Endothelial cell of umbilical vein (primary cell): ENCODE data around the gene MRAS. TPM values are rescaled to one million over a fixed set of nuclear protein-coding genes. Genes with fewer than 3 reads are reported as not detected.

Experiments used
- BruUV-seq: library from RNA; stranded (reverse); fragments of 400-500 nt; replicated peaks from 2 replicates; lab custom pipeline; 2021; lab: Mats Ljungman, UMichigan
- CTCF ChIA-PET: fragments of 300-600, 350-600 bp; sonication (Branson Sonifier 250); formaldehyde crosslinking; loops from one replicate; lab custom pipeline; 2021; ENCODE audit warnings: antibody characterized with exemption, inconsistent platforms; lab: Charles Lee
- POLR2A ChIA-PET: fragments of 300-600, 350-600 bp; sonication (Branson Sonifier 250); formaldehyde crosslinking; loops from one replicate; lab custom pipeline; 2021; ENCODE audit warnings: antibody characterized with exemption, inconsistent platforms; lab: Charles Lee
- DNase-seq: peaks from one replicate; pipeline ENCODE4 v3.0.0-alpha.2; 2011; ENCODE audit warnings: low read depth, low spot score
- FAIRE-seq: peaks from 2 replicates; lab custom pipeline; 2011; peaks lifted over from hg19 to GRCh38; lab: Jason Lieb, UNC
- H2AFZ ChIP-seq: 2 replicates; pipeline ENCODE4 v1.6.0; 2012; ENCODE audit warnings: low read depth, low read length, control low read depth, inconsistent platforms
- H3K27ac ChIP-seq: 2 replicates; pipeline ENCODE4 v1.5.1; 2011; ENCODE audit warnings: low read depth, mild to moderate bottlenecking, control low read depth, low read length, moderate library complexity; ENCODE audit not compliant: insufficient read depth
- H3K27me3 ChIP-seq, 2 experiments: 2 replicates each; pipeline versions ENCODE4 v1.6.0 to v1.6.1; 2011; ENCODE audit warnings: low read length in 2 of 2, mixed read lengths in 1 of 2; ENCODE audit not compliant: control insufficient read depth in 2 of 2, insufficient read depth in 2 of 2
- H3K36me3 ChIP-seq, 2 experiments: 2 replicates in 1 of 2; 3 replicates in 1 of 2; pipeline ENCODE4 v1.5.1; 2011; ENCODE audit warnings: low read length in 2 of 2, mild to moderate bottlenecking in 1 of 2, moderate library complexity in 1 of 2; ENCODE audit not compliant: control insufficient read depth in 2 of 2, insufficient read depth in 2 of 2; ENCODE audit errors: extremely low read depth in 1 of 2
- H3K4me1 ChIP-seq: 3 replicates; pipeline ENCODE4 v1.5.1; 2011; ENCODE audit warnings: mild to moderate bottlenecking, low read length; ENCODE audit not compliant: control insufficient read depth, insufficient read depth; ENCODE audit errors: extremely low read depth
- H3K4me2 ChIP-seq: 2 replicates; pipeline ENCODE4 v1.6.1; 2011; ENCODE audit warnings: low read length, control low read depth, mixed read lengths; ENCODE audit not compliant: insufficient read depth
- H3K4me3 ChIP-seq, 3 experiments: fragments of 200-600 bp in 1 of 3; sonication (generic), shearing (Covaris generic) in 1 of 3; replicated peaks in 1 of 3; 2 replicates each; pipeline ENCODE4 v1.5.1; 2011 to 2016; ENCODE audit warnings: control low read depth in 3 of 3, low read length in 3 of 3, mild to moderate bottlenecking in 2 of 3, inconsistent platforms in 1 of 3, low read depth in 1 of 3, moderate library complexity in 1 of 3; ENCODE audit not compliant: insufficient read depth in 1 of 3
- H3K79me2 ChIP-seq: 2 replicates; pipeline ENCODE4 v1.6.0; 2012; ENCODE audit warnings: low read length, inconsistent platforms; ENCODE audit not compliant: control insufficient read depth, insufficient read depth
- H3K9ac ChIP-seq: replicated peaks from 2 replicates; pipeline ENCODE3; 2011; ENCODE audit warnings: low read length, control low read depth; ENCODE audit not compliant: insufficient read depth; ENCODE audit errors: extremely low read depth
- H3K9me1 ChIP-seq: replicated peaks from 3 replicates; pipeline ENCODE4 v1.6.0; 2011; ENCODE audit warnings: mild to moderate bottlenecking, low read length; ENCODE audit not compliant: control insufficient read depth, insufficient read depth; ENCODE audit errors: extremely low read depth
- H3K9me3 ChIP-seq: replicated peaks from 2 replicates; pipeline ENCODE4 v1.5.1; 2012; ENCODE audit warnings: low read length, inconsistent platforms; ENCODE audit not compliant: control insufficient read depth, insufficient read depth
- H4K20me1 ChIP-seq: replicated peaks from 2 replicates; pipeline ENCODE3; 2011; ENCODE audit warnings: mild to moderate bottlenecking, low read length; ENCODE audit not compliant: control insufficient read depth, insufficient read depth; ENCODE audit errors: extremely low read depth
- CTCF ChIP-seq, 2 donors: IDR thresholded peaks; 1 replicate in 1 of 2; 2 replicates in 1 of 2; pipeline ENCODE4 v1.5.1; 2011; ENCODE audit warnings: low read length in 2 of 2, mild to moderate bottlenecking in 2 of 2, moderate library complexity in 2 of 2, control low read depth in 1 of 2, inconsistent platforms in 1 of 2, low read depth in 1 of 2; ENCODE audit not compliant: insufficient read depth in 1 of 2; ENCODE audit errors: extremely low read depth in 1 of 2
- EZH2 ChIP-seq: IDR thresholded peaks from 2 replicates; pipeline ENCODE4 v1.6.1; 2012; ENCODE audit warnings: borderline replicate concordance, low read depth, mild to moderate bottlenecking, moderate library complexity, low read length, inconsistent platforms; ENCODE audit not compliant: severe bottlenecking
- FOS ChIP-seq: IDR thresholded peaks from 2 replicates; pipeline ENCODE4 v1.6.1; 2011; ENCODE audit warnings: mild to moderate bottlenecking, low read length, moderate library complexity, borderline replicate concordance; ENCODE audit not compliant: insufficient read depth
- GATA2 ChIP-seq: IDR thresholded peaks from 2 replicates; pipeline ENCODE4 v1.7.0; 2011; ENCODE audit warnings: low read depth, mild to moderate bottlenecking, moderate library complexity, mixed read lengths, low read length; ENCODE audit not compliant: insufficient read length, insufficient read depth
- JUN ChIP-seq: IDR thresholded peaks from 2 replicates; pipeline ENCODE4 v1.6.1; 2011; ENCODE audit warnings: borderline replicate concordance, low read depth; ENCODE audit not compliant: insufficient read length, insufficient read depth
- MYC ChIP-seq: IDR thresholded peaks from one replicate; pipeline ENCODE4 v1.6.1; 2011; ENCODE audit warnings: mild to moderate bottlenecking, low read depth, low read length
- POLR2A ChIP-seq: IDR thresholded peaks from 2 replicates; pipeline ENCODE4 v1.6.1; 2012; ENCODE audit warnings: low read depth, mild to moderate bottlenecking, control low read depth, low read length
- dilution Hi-C: fragments of 300-500 bp; cut with MboI; formaldehyde crosslinking; loops from one replicate; pipeline ENCODE4 v1.15.0; 2019; ENCODE audit warnings: low sequenced_read_pairs; ENCODE audit not compliant: extremely low pct_ligation_motif_present
- intact Hi-C: fragments of 100-400 bp; cut with micrococcal nuclease; formaldehyde crosslinking; loops from one replicate; pipeline ENCODE4 v1.10.0; 2022
- polyA plus RNA-seq, 4 experiments: library from polyadenylated mRNA; depleted of rRNA in 3 of 4; stranded (reverse) in 3 of 4; unstranded in 1 of 4; fragments of >200 nt; gene quantifications; 2 replicates each; pipeline versions ENCODE4 v1.2.1 to v1.2.3, GENCODE V29; 2011 to 2012; ENCODE audit warnings: missing spikeins in 1 of 4
- total RNA-seq: library from RNA; stranded (reverse); gene quantifications from 2 replicates; pipeline ENCODE4 v1.2.3, GENCODE V29; 2021

The MRAS gene
- total and polyA plus RNA-seq, 2 donors (not counting 3 experiments of a cell fraction or from before 2014, with no cell fraction given): 14.6 to 16.5 TPM

- no peak for FAIRE-seq
- Histone ChIP-seq H3K4me2 (no peak overlapping the region), H3K36me3 (no peaks in the 10 kb centered on the region), H3K9ac (no peak overlapping the region), H3K4me3 (no peak overlapping the region), H3K79me2 (no peaks in the 10 kb centered on the region), H3K9me1 (no peaks in the 10 kb centered on the region), H3K27ac (no peak overlapping the region), H3K9me3 (no peaks in the 10 kb centered on the region), H3K4me1 (no peaks in the 10 kb centered on the region), H2AFZ (no peak overlapping the region), H3K27me3 (peaks cover 0 to 3% of the 10 kb centered on the region in 2 experiments), H4K20me1 (no peaks in the 10 kb centered on the region)
- no peak for DNase-seq
- no peak for TF ChIP-seq CTCF (IDR thresholded peaks at IDR 0.05; ENCODE audit: extremely low read depth in 1 of 2, insufficient read depth in 1 of 2, low read depth in 1 of 2, low read length in 2 of 2)
- no peak for TF ChIP-seq EZH2
- no peak for TF ChIP-seq MYC
- TF ChIP-seq FOS: no peak
- no peak for TF ChIP-seq JUN
- no peak for TF ChIP-seq POLR2A
- no peak for TF ChIP-seq GATA2
- CTCF ChIA-PET: interaction anchor here (0.9 kb wide), 1 partner anchor 12 kb away, joined by 4 read pairs; no protein-coding TSS in a partner anchor
- dilution Hi-C loops: no loop called here
- BruUV-seq: no TSS peak
- intact Hi-C loops: no loop called here
- POLR2A ChIA-PET: no interaction called here
Observed at GRCh38 chr3:138405486-138405885, 57.1 kb downstream of the MRAS start.
